ENCODE data around the gene RFXANK.
A peak's percentile ranks its signal among the peaks of the same experiment; 100 is the strongest.

Gene RFXANK

GRCh38 chr19:19224150-19224851 is 32.2 kb downstream of the RFXANK start:
- peak overlapping the region in 5 of 7 experiments; percentile 7 to 38 (median 28) for H3K4me3 ChIP-seq
- H3K27ac ChIP-seq, result no peak overlapping the region

DNA sequence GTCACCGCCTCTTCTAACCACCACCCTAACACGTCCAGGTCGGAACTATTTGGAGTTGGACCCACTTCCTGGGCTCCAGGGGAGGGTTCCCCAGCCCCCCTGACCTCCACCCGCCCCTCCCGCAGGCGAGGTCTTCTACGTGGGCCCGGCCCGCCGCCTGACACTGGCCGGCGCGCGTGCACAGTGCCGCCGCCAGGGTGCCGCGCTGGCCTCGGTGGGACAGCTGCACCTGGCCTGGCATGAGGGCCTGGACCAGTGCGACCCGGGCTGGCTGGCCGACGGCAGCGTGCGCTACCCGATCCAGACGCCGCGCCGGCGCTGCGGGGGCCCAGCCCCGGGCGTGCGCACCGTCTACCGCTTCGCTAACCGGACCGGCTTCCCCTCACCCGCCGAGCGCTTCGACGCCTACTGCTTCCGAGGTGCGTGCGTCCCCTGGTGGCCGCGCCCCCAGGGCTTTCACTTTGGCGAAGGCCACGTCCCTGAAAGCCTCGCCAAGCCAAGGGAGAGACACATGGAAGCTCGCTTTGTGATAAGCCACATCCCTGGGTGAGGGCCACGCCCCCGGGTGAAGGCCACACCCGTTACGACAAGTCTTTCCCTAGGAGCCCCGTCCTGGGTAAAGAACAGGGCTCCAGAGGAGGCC is 32.9 kb downstream of the RFXANK start:
- H3K27ac ChIP-seq, result no peak overlapping the region
- H3K4me3 ChIP-seq, result peak overlapping the region; percentile 7 to 38 (median 23)

- Histone ChIP-seq H3K4me3 (no peak overlapping the region), H3K27ac (no peak overlapping the region)
Measured at GRCh38 chr19:19226204-19226603, 34.1 kb downstream of the RFXANK start.

DNA sequence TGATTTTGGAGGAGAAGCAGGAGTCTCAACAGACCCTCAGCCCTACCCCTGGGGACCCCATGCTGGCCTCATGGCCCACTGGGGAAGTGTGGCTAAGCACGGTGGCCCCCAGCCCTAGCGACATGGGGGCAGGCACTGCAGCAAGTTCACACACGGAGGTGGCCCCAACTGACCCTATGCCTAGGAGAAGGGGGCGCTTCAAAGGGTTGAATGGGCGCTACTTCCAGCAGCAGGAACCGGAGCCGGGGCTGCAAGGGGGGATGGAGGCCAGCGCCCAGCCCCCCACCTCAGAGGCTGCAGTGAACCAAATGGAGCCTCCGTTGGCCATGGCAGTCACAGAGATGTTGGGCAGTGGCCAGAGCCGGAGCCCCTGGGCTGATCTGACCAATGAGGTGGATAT is 34.6 kb downstream of the RFXANK start:
- Histone ChIP-seq H3K4me3 (no peak overlapping the region), H3K27ac (no peak overlapping the region)

GRCh38 chr19:19227217-19227616 is 35.2 kb downstream of the RFXANK start:
- no peak overlapping the region for H3K4me3 ChIP-seq

DNA sequence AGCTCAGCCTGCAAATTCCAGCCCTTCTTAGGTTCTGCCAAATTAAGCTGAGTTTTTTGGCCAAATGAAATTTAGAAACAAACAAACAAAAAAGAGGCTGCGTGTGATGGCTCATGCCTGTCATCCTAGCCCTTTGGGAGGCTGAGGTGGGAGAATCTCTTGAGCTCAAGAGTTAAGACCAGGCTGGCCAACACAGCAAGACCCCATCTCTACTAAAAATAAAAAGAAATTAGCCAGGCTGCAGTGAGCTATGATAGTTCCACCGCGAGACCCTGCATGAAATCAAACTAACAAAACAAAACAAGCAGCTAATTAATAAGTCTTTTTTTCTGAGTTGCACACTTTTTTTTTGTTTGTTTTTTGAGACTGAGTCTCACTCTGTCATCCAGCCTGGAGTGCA is 37.6 kb downstream of the RFXANK start:
- Histone ChIP-seq H3K27ac (no peak overlapping the region), H3K4me3 (no peak overlapping the region)

More at GRCh38 chr19:19227217-19227616, 35.2 kb downstream of the RFXANK start:
- no peak overlapping the region for H3K27ac ChIP-seq

DNA sequence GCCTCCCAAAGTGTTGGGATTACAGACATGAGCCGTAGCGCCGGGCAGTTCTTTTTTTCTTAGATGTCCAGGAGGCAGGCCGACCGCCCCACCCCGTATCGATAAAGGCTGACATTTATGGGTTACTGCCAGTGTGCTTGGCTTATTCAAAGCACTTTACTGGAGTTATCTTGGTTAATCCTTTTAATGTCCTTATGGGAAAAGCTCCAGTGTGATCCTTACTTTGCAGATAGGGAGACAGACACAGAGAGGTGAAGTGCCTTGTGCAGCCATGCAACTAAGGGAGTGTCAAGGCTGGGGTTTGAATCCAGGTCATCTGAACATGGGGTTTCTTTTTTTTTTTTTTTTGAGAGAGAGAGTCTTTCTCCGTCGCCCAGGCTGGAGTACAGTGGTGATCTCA is 38.9 kb downstream of the RFXANK start:
- H3K27ac ChIP-seq, result no peak overlapping the region
- H3K4me3 ChIP-seq, result no peak overlapping the region

- Histone ChIP-seq H3K27ac (no peak overlapping the region), H3K4me3 (no peak overlapping the region)
Measured at GRCh38 chr19:19232261-19232721, 40.2 kb downstream of the RFXANK start.

GRCh38 chr19:19234220-19234816 is 42.3 kb downstream of the RFXANK start:
- Histone ChIP-seq H3K27ac (no peak overlapping the region), H3K4me3 (no peak overlapping the region)

DNA sequence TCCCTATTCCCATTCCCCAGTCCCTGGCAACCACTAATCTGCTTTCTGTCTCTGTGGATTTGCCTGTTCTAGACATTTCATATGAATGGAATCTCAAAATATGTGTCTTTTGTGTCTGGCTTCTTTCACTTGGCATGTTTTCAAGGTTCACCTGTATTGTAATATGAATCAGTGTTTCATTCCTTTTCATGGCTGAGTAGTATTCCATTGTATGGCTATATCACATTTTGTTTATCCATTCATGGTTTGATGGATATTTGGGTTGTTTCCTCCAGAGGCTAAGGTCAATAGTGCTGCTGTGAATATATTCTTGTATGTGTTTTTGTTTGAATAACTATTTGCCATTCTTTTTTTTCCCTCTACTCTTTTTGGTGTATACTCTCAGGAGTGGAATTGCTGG is 44.1 kb downstream of the RFXANK start:
- no peak overlapping the region for H3K27ac ChIP-seq
- H3K4me3 ChIP-seq, result no peak overlapping the region

DNA sequence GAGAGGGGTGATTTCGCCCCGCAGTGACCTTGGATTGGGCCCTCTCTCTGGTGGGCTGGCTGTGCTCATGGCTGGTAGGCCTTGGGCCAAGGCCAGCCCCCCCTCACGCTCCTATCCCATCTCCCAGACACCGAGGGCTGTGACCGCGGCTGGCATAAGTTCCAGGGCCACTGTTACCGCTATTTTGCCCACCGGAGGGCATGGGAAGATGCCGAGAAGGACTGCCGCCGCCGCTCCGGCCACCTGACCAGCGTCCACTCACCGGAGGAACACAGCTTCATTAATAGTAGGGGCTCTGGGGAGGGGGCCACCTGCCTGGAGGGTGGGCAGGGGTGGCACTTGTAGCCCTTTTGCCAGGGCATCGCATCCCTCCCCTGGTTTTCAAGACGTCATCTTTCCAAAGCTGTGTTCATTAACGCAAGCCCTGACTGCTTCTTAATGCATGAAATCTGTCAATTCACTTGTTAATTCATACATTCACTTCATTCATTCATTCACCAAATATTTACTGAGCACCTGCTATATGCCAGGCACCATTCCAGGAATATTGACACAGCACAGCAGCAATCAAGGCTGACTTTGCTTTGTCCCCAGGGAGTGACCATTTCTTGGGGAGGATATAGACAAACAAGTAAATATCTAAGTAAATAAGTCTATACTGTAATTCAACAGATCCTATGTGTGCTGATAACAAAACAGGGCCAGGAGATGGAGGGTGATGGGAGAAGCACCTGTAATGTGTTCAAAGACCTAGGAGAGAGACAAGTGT is 46.3 kb downstream of the RFXANK start:
- no peak overlapping the region for H3K4me3 ChIP-seq
- no peak overlapping the region for H3K27ac ChIP-seq

- no peak overlapping the region for H3K4me3 ChIP-seq
- H3K27ac ChIP-seq, result no peak overlapping the region
Measured at GRCh38 chr19:19239675-19240074, 47.6 kb downstream of the RFXANK start.

GRCh38 chr19:19240476-19240875 is 48.4 kb downstream of the RFXANK start:
- H3K27ac ChIP-seq, result no peak overlapping the region
- no peak overlapping the region for H3K4me3 ChIP-seq

GRCh38 chr19:19250196-19250801 is 58.2 kb downstream of the RFXANK start:
- Histone ChIP-seq H3K27ac (no peak overlapping the region), H3K4me3 (no peak overlapping the region)

All from skin epidermis (tissue), 12 donors.